DND-41 (cell line): ENCODE data around the gene KIAA1549.

ENCODE experiments used
- ATAC-seq: fragments of 200-7000 bp; cut with Tn5 transposase; 3 replicates; pipeline ENCODE4 v1.9.1; 2021; ENCODE audit warnings: low read depth; ENCODE audit not compliant: insufficient read depth
- DNase-seq: peaks from one replicate; pipeline ENCODE4 v3.0.0-alpha.2; 2020
- H2AFZ ChIP-seq: 2 replicates; pipeline ENCODE4 v1.6.0; 2012; ENCODE audit warnings: low read depth, low read length
- H3K27ac ChIP-seq: 2 replicates; pipeline ENCODE4 v1.5.1; 2012; ENCODE audit warnings: low read length, inconsistent platforms
- H3K27me3 ChIP-seq: fragments of 200-600 bp; sonication (generic); 2 replicates; pipeline ENCODE4 v1.6.0; 2012; ENCODE audit warnings: low read length, mild to moderate bottlenecking, inconsistent platforms; ENCODE audit not compliant: insufficient read depth, poor library complexity
- H3K36me3 ChIP-seq: 2 replicates; pipeline ENCODE4 v1.5.1; 2012; ENCODE audit warnings: low read length, inconsistent platforms; ENCODE audit not compliant: insufficient read depth
- H3K4me1 ChIP-seq: 2 replicates; pipeline ENCODE4 v1.5.1; 2012; ENCODE audit warnings: mild to moderate bottlenecking, low read length; ENCODE audit not compliant: insufficient read depth
- H3K4me2 ChIP-seq: 2 replicates; pipeline ENCODE4 v1.6.0; 2012; ENCODE audit warnings: mild to moderate bottlenecking, moderate library complexity, low read length, inconsistent platforms; ENCODE audit not compliant: insufficient read depth
- H3K4me3 ChIP-seq, 2 experiments: fragments of 200-600 bp in 1 of 2; shearing (Covaris generic) in 1 of 2; 2 replicates each; pipeline ENCODE4 v1.5.1; 2012 to 2016; ENCODE audit warnings: inconsistent platforms in 2 of 2, low read length in 2 of 2, mild to moderate bottlenecking in 2 of 2, low read depth in 1 of 2, moderate library complexity in 1 of 2
- H3K79me2 ChIP-seq: 2 replicates; pipeline ENCODE4 v1.6.0; 2012; ENCODE audit warnings: low read length, inconsistent platforms; ENCODE audit not compliant: insufficient read depth
- H3K9ac ChIP-seq: 2 replicates; pipeline ENCODE4 v1.6.0; 2012; ENCODE audit warnings: low read depth, mild to moderate bottlenecking, inconsistent platforms, low read length, moderate library complexity
- H3K9me3 ChIP-seq: 2 replicates; pipeline ENCODE4 v1.5.1; 2012; ENCODE audit warnings: low read length, moderate library complexity, mild to moderate bottlenecking, inconsistent platforms; ENCODE audit not compliant: insufficient read depth, severe bottlenecking
- H4K20me1 ChIP-seq: 2 replicates; pipeline ENCODE4 v1.6.0; 2012; ENCODE audit warnings: low read length; ENCODE audit not compliant: insufficient read depth
- EZH2 ChIP-seq: IDR thresholded peaks from 3 replicates; pipeline ENCODE4 v1.6.1; 2012; ENCODE audit warnings: borderline replicate concordance, low read depth, mild to moderate bottlenecking, moderate library complexity, low read length, inconsistent platforms; ENCODE audit not compliant: severe bottlenecking
- TF ChIP-seq, protein P1 (sequence below): IDR thresholded peaks from 2 replicates; pipeline ENCODE4 v1.5.1; 2012; ENCODE audit warnings: borderline replicate concordance, low read length, moderate library complexity, mild to moderate bottlenecking; ENCODE audit not compliant: poor library complexity, severe bottlenecking; ENCODE audit errors: extremely low read depth

Gene KIAA1549

DNA sequence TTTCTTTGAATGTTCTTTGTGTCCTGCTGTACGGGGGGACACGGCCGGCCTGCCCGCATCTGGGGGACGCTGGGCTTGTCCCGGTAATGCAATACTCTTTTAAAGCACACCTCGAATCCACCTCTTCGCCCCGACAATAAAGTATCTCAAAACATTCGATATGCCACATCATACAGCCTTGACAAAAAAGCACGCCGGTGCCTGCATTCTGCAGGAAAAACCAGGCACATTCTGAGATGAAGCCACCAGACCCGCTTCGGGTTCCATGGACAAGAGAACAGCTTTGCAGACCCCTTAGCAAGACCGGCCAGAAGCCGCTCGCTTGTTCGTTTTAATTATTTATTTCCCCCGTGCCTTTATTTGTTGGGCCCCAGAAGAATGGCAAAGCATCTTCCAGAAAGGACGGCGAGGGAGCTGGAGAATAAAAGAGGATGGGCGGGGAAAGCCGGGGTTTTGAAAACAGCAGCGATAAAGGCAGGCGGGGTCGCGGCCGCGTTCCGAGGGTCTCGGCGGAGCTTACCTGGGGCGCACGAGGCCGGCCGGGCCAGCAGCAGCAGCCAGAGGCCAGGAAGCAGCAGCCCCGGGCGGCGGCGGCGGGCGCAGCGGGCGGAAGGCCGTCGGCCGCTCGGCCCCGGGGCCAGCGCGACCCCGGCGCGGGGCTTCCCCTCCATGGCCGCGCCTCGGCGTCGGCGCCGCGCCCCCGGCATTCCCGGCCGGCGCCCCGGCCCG lies 462 bp downstream of the KIAA1549 start:
- Histone ChIP-seq H4K20me1 (no peaks in the 10 kb centered on the region), H3K4me1 (peaks cover 18% of the 10 kb centered on the region), H2AFZ (peak overlapping the region; percentile 79), H3K27me3 (peaks cover 16% of the 10 kb centered on the region), H3K4me2 (peak overlapping the region; percentile 89), H3K79me2 (no peaks in the 10 kb centered on the region), H3K4me3 (peak overlapping the region; percentile 35 to 62; a peak in 3 of 4 replicates), H3K36me3 (no peaks in the 10 kb centered on the region), H3K9me3 (no peaks in the 10 kb centered on the region), H3K27ac (no peak overlapping the region; the same call in 1 of the 2 replicates), H3K9ac (peak overlapping the region; percentile 60)
- peak; percentile 98 for TF ChIP-seq EZH2
- TF ChIP-seq, protein P1, sequence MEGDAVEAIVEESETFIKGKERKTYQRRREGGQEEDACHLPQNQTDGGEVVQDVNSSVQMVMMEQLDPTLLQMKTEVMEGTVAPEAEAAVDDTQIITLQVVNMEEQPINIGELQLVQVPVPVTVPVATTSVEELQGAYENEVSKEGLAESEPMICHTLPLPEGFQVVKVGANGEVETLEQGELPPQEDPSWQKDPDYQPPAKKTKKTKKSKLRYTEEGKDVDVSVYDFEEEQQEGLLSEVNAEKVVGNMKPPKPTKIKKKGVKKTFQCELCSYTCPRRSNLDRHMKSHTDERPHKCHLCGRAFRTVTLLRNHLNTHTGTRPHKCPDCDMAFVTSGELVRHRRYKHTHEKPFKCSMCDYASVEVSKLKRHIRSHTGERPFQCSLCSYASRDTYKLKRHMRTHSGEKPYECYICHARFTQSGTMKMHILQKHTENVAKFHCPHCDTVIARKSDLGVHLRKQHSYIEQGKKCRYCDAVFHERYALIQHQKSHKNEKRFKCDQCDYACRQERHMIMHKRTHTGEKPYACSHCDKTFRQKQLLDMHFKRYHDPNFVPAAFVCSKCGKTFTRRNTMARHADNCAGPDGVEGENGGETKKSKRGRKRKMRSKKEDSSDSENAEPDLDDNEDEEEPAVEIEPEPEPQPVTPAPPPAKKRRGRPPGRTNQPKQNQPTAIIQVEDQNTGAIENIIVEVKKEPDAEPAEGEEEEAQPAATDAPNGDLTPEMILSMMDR = no peak
- ATAC-seq (peak; percentile 4; the same call in 2 of the 3 replicates), DNase-seq (peak; percentile 35)

DNA sequence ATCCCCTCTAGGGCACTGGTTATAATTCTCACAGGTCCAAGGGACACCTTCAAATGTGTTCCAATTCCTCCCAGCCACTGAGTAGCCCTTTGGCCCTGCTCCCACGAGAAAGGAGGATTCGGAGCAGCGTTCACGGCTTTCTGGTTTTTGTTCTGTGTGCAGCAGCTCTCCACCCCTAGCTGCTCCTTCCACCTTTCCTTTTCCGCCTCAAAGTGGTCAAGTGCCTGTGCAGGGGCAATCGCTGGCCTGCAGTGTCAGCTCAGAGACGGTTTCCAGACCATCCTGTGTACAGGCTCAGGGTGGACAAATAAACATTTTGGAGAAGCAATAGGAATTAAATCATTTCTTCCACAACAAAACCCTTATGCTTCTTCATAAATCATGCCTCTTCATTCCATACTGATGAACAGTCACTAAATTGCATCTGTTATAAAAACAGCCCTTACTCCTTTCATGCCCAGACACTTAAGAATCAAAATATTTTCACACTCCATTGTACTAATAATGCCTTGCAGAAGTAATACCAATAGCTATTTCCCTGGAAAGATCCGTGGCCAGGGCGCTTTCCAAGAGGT lies 1.1 kb downstream of the KIAA1549 start:
- H3K27ac ChIP-seq = no peak overlapping the region
- H2AFZ ChIP-seq = peak overlapping the region; percentile 79
- no peaks in the 10 kb centered on the region for H4K20me1 ChIP-seq
- peak overlapping the region; percentile 60 for H3K9ac ChIP-seq
- peak overlapping the region; percentile 89 for H3K4me2 ChIP-seq
- H3K9me3 ChIP-seq = no peaks in the 10 kb centered on the region
- TF ChIP-seq, protein P1 = no peak
- no peak for TF ChIP-seq EZH2
- DNase-seq (no peak), ATAC-seq (no peak)
- H3K36me3 ChIP-seq = no peaks in the 10 kb centered on the region
- H3K79me2 ChIP-seq = no peaks in the 10 kb centered on the region
- peak overlapping the region; percentile 35 to 62; a peak in 3 of 4 replicates for H3K4me3 ChIP-seq
- H3K4me1 ChIP-seq = peaks cover 18% of the 10 kb centered on the region
- H3K27me3 ChIP-seq = peaks cover 16% of the 10 kb centered on the region

DNA sequence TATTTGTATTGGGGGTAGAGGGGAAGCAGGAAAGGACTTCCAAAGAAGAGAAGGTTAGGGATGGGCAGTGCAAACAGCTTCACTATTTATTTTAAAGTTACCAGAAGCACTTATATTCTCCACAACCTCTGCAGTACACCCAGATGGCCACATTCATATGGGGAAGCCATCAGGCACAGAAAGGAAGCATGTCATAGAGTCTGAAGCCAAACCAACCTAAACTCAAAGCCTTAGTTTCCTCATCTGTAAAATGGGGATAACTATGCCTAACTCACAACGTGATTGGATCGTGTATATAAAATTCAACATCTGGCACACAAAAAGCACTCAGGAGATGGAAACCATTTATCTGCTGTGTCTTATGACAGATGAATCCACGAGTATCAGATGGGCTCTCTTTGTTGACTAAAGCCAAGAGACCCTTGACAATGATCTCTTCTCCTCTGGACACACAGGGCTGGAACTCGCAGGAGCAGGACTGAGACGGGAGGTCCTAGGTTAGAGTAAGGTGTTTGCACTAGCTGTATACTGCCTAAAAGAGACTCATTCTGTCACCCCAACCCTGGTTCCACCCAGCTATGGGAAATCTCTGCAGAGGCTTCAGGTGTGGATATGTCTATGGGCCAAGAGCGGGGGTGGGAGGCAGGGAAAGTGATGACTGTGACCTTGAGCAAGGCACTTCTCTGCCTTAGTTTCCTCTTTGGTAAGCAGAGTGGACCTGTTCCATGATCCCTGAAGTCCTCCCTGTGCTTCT lies 1.8 kb downstream of the KIAA1549 start:
- no peak overlapping the region for H2AFZ ChIP-seq
- DNase-seq (no peak), ATAC-seq (peak; percentile 67)
- no peaks in the 10 kb centered on the region for H3K9me3 ChIP-seq
- TF ChIP-seq, protein P1 = peak; percentile 39
- no peak for TF ChIP-seq EZH2
- H4K20me1 ChIP-seq = no peaks in the 10 kb centered on the region
- no peak overlapping the region for H3K27ac ChIP-seq
- peaks cover 18% of the 10 kb centered on the region for H3K4me1 ChIP-seq
- H3K4me3 ChIP-seq = peak overlapping the region in 1 of 2 experiments; percentile 62; a peak in 1 of 4 replicates
- H3K36me3 ChIP-seq = no peaks in the 10 kb centered on the region
- H3K9ac ChIP-seq = no peak overlapping the region
- peak overlapping the region; percentile 89 for H3K4me2 ChIP-seq
- peaks cover 16% of the 10 kb centered on the region for H3K27me3 ChIP-seq
- no peaks in the 10 kb centered on the region for H3K79me2 ChIP-seq
